ENCODE measurements around the gene PAEP. TPM values are rescaled to one million over a fixed set of nuclear protein-coding genes. Genes with fewer than 3 reads are reported as not detected.

Gene PAEP
- polyA plus RNA-seq, 5 donors: 0.27 to 0.68 TPM; not detected in 3

GRCh38 chr9:135613946-135614805 is 52.6 kb downstream of the PAEP start:
- DNase-seq: no peak

- no peak for DNase-seq
Observed at GRCh38 chr9:135614821-135615665, 53.5 kb downstream of the PAEP start.

- no peak for DNase-seq
Observed at GRCh38 chr9:135615666-135616618, 54.4 kb downstream of the PAEP start.

Other genes with a start within 250 kb of the PAEP start
- 10 to 100 TPM; 26.3 to 37.3 (median 32.3) TPM for gene PPP1R26, start 82.0 kb upstream of the PAEP start, polyA plus RNA-seq (ENCODE audit: insufficient read depth in 1 of 5, insufficient read length in 5 of 5, low replicate concordance in 1 of 5)
- gene MRPS2, start 61.1 kb upstream of the PAEP start, polyA plus RNA-seq (ENCODE audit: insufficient read depth in 1 of 5, insufficient read length in 5 of 5, low replicate concordance in 1 of 5): 10 to 100 TPM; 31.6 to 50.0 (median 39.6) TPM
- gene LCN1, start 40.3 kb upstream of the PAEP start, polyA plus RNA-seq (ENCODE audit: insufficient read depth in 1 of 5, insufficient read length in 5 of 5, low replicate concordance in 1 of 5): not detected
- not detected for gene OBP2A, start 15.6 kb upstream of the PAEP start, polyA plus RNA-seq (ENCODE audit: insufficient read depth in 1 of 5, insufficient read length in 5 of 5, low replicate concordance in 1 of 5)
- gene GLT6D1, start 77.8 kb downstream of the PAEP start, polyA plus RNA-seq (ENCODE audit: insufficient read depth in 1 of 5, insufficient read length in 5 of 5, low replicate concordance in 1 of 5): not detected
- gene LCN9, start 101.6 kb downstream of the PAEP start, polyA plus RNA-seq (ENCODE audit: insufficient read depth in 1 of 5, insufficient read length in 5 of 5, low replicate concordance in 1 of 5): not detected
- not detected for gene SOHLH1, start 137.7 kb downstream of the PAEP start, polyA plus RNA-seq (ENCODE audit: insufficient read depth in 1 of 5, insufficient read length in 5 of 5, low replicate concordance in 1 of 5)
- gene KCNT1, start 140.4 kb downstream of the PAEP start, polyA plus RNA-seq (ENCODE audit: insufficient read depth in 1 of 5, insufficient read length in 5 of 5, low replicate concordance in 1 of 5): under 1 TPM; 0.21 to 0.90 (median 0.53) TPM

Measured in right lung (tissue), 5 donors.